Activated CD4-positive, alpha-beta T cell treated with anti-CD3 and anti-CD28 coated beads for 36 hours (primary cell): ENCODE data around the gene PGGHG. TPM values are rescaled to one million over a fixed set of nuclear protein-coding genes. Genes with fewer than 3 reads are reported as not detected.
"Not testable (repeated sequence)": the region's sequence is repeated elsewhere in the genome, so short reads cannot be mapped to it uniquely, and the experiment has no call there.

ENCODE experiments used
- ATAC-seq: fragments of 200-7000 bp; cut with Tn5 transposase; one replicate; pipeline ENCODE4 v1.10.0; 2021; ENCODE audit warnings: mild to moderate bottlenecking, moderate library complexity
- CTCF ChIA-PET: fragments of 350-600 bp; sonication (Branson Sonifier 250); formaldehyde crosslinking; loops from one replicate; lab custom pipeline; 2021; ENCODE audit warnings: antibody characterized with exemption; lab: Charles Lee
- POLR2A ChIA-PET: fragments of 350-600 bp; sonication (Branson Sonifier 250); formaldehyde crosslinking; loops from one replicate; lab custom pipeline; 2021; ENCODE audit warnings: antibody characterized with exemption, inconsistent platforms; lab: Charles Lee
- DNase-seq: peaks from one replicate; pipeline ENCODE4 v3.0.0-alpha.2; 2020
- H3K27ac Mint-ChIP-seq: one replicate; pipeline ENCODE4 v1.8.0; 2021; ENCODE audit warnings: mixed read lengths
- H3K27me3 Mint-ChIP-seq: one replicate; pipeline ENCODE4 v1.8.0; 2021; ENCODE audit warnings: mixed read lengths
- H3K36me3 Mint-ChIP-seq: one replicate; pipeline ENCODE4 v1.8.0; 2021; ENCODE audit warnings: low read depth, mixed read lengths
- H3K4me1 Mint-ChIP-seq: one replicate; pipeline ENCODE4 v1.8.0; 2021; ENCODE audit warnings: mixed read lengths
- H3K4me3 Mint-ChIP-seq: one replicate; pipeline ENCODE4 v1.8.0; 2021; ENCODE audit warnings: mild to moderate bottlenecking, moderate library complexity, mixed read lengths
- H3K9me3 Mint-ChIP-seq: one replicate; pipeline ENCODE4 v1.8.0; 2021; ENCODE audit warnings: low read depth, mixed read lengths
- intact Hi-C, 2 experiments: fragments of 100-400 bp; cut with DNase I in 1 of 2; cut with micrococcal nuclease in 1 of 2; formaldehyde crosslinking; loops; one replicate each; pipeline versions ENCODE4 v1.14.2 to v1.15.1; 2022 to 2024; cut with DNase I, micrococcal nuclease
- total RNA-seq, 2 experiments: library from RNA; stranded (reverse); gene quantifications; one replicate each; pipeline ENCODE4 v1.2.3, GENCODE V29; 2021

PGGHG gene
- total RNA-seq, 2 experiments from 2014 or later: 73.4 to 82.3 TPM

GRCh38 chr11:325796-326591 is 37.1 kb downstream of the PGGHG start:
- ChIA-PET POLR2A (no interaction called here), CTCF (interaction anchor here (1.2 to 2.4 kb wide), 3 partner anchors 9 to 14 kb away, joined by 3 to 7 read pairs (median 3); no protein-coding TSS in a partner anchor)
- no peak for ATAC-seq
- DNase-seq: no peak
- peak overlapping the region; percentile 36 for H3K4me3 Mint-ChIP-seq
- peak overlapping the region; percentile 93 for H3K27ac Mint-ChIP-seq
- no peaks in the 10 kb centered on the region for H3K9me3 Mint-ChIP-seq
- no peaks in the 10 kb centered on the region for H3K27me3 Mint-ChIP-seq
- intact Hi-C loops: loop anchor here in 1 of 2 experiments (2.0 kb wide), 1 partner anchor 13 kb away; no protein-coding TSS in a partner anchor
- no peaks in the 10 kb centered on the region for H3K36me3 Mint-ChIP-seq
- H3K4me1 Mint-ChIP-seq: peaks cover 57% of the 10 kb centered on the region

DNA sequence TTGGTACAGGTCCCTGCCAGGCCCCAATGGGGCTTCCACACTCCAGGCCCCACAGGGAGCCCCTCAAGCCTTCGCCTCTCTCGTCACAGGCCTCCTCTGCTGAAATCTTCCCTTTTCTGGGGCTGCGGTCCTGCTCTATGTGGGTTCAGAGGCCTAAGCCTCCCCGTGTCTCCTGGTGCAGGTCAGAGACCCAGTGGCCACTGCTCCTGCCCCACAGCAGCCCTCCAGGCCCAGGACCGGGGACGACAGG is 37.6 kb downstream of the PGGHG start:
- POLR2A ChIA-PET: no interaction called here
- Mint-ChIP-seq H3K27me3 (no peaks in the 10 kb centered on the region), H3K9me3 (no peaks in the 10 kb centered on the region), H3K4me1 (peaks cover 62% of the 10 kb centered on the region), H3K36me3 (no peaks in the 10 kb centered on the region), H3K27ac (peak overlapping the region; percentile 93), H3K4me3 (peak overlapping the region; percentile 36)
- CTCF ChIA-PET: interaction anchor here (1.2 to 2.4 kb wide), 3 partner anchors 9 to 14 kb away, joined by 3 to 7 read pairs (median 3); no protein-coding TSS in a partner anchor
- ATAC-seq (no peak), DNase-seq (no peak)
- intact Hi-C loops: loop anchor here in 1 of 2 experiments (2.0 kb wide), 1 partner anchor 14 kb away; no protein-coding TSS in a partner anchor

GRCh38 chr11:326842-327580 is 38.1 kb downstream of the PGGHG start:
- ATAC-seq: peak; percentile 59
- Mint-ChIP-seq H3K4me3 (peak overlapping the region; percentile 36), H3K27me3 (no peaks in the 10 kb centered on the region), H3K36me3 (no peaks in the 10 kb centered on the region), H3K4me1 (peaks cover 66% of the 10 kb centered on the region), H3K9me3 (no peaks in the 10 kb centered on the region), H3K27ac (peak overlapping the region; percentile 93)
- CTCF ChIA-PET: interaction anchor here (0.6 to 2.4 kb wide), 7 partner anchors 10 to 120 kb away, joined by 3 to 7 read pairs (median 3); partner anchors contain the start of genes BET1L and RIC8A
- intact Hi-C loops: loop anchor here in 1 of 2 experiments (2.0 kb wide), 1 partner anchor 14 kb away; no protein-coding TSS in a partner anchor
- POLR2A ChIA-PET: interaction anchor here (1.0 kb wide), 1 partner anchor 9 kb away, joined by 3 read pairs; no protein-coding TSS in a partner anchor
- peak; percentile 86 for DNase-seq

GRCh38 chr11:327581-327923 is 38.6 kb downstream of the PGGHG start:
- Mint-ChIP-seq H3K36me3 (no peaks in the 10 kb centered on the region), H3K4me3 (peak overlapping the region; percentile 36), H3K9me3 (no peaks in the 10 kb centered on the region), H3K4me1 (peaks cover 68% of the 10 kb centered on the region), H3K27ac (peak overlapping the region; percentile 93), H3K27me3 (no peaks in the 10 kb centered on the region)
- ChIA-PET POLR2A (interaction anchor here (1.0 kb wide), 1 partner anchor 10 kb away, joined by 3 read pairs; no protein-coding TSS in a partner anchor), CTCF (interaction anchor here (1.0 to 2.4 kb wide), 6 partner anchors 10 to 77 kb away, joined by 3 to 7 read pairs (median 3); no protein-coding TSS in a partner anchor)
- no peak for ATAC-seq
- no peak for DNase-seq
- intact Hi-C loops: loop anchor here in 1 of 2 experiments (2.0 kb wide), 1 partner anchor 15 kb away; no protein-coding TSS in a partner anchor

DNA sequence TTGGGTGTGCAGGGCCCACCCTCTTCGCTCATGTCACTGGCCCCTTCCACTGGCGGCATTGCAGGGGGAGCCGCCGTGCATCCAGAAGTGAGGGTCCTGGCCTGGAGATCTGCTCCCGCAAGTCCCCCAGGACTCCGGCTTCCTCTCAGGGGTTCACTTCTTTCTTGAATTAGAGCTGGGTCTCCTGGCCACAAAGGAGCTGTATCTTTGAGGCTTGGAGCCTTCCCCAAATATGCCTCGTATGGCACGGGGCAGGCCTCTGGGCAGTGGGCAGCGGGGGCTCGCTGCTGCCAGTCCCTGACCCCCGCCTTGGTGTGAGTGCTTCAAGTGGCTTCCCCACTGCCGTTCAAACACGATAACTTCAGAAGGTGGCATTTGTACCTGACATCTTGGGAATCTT is 39.1 kb downstream of the PGGHG start:
- peak overlapping the region; percentile 42 for H3K27ac Mint-ChIP-seq
- intact Hi-C loops: no loop called here
- ATAC-seq: no peak
- no peaks in the 10 kb centered on the region for H3K27me3 Mint-ChIP-seq
- ChIA-PET CTCF (interaction anchor here (0.6 to 2.4 kb wide), 4 partner anchors 11 to 191 kb away, joined by 3 to 7 read pairs (median 3); no protein-coding TSS in a partner anchor), POLR2A (no interaction called here)
- no peaks in the 10 kb centered on the region for H3K9me3 Mint-ChIP-seq
- no peaks in the 10 kb centered on the region for H3K36me3 Mint-ChIP-seq
- no peak for DNase-seq
- H3K4me3 Mint-ChIP-seq: no peak overlapping the region
- peaks cover 72% of the 10 kb centered on the region for H3K4me1 Mint-ChIP-seq

GRCh38 chr11:328516-329100 is 39.7 kb downstream of the PGGHG start:
- H3K9me3 Mint-ChIP-seq, DNase-seq, H3K36me3 Mint-ChIP-seq, ATAC-seq, intact Hi-C loops, H3K27me3 Mint-ChIP-seq: not testable (repeated sequence)
- H3K27ac Mint-ChIP-seq: peak overlapping the region; percentile 82
- peaks cover 72% of the 10 kb centered on the region for H3K4me1 Mint-ChIP-seq
- peak overlapping the region; percentile 58 for H3K4me3 Mint-ChIP-seq
- CTCF ChIA-PET: interaction anchor here (0.6 to 2.4 kb wide), 8 partner anchors 9 to 190 kb away, joined by 3 to 10 read pairs (median 3); no protein-coding TSS in a partner anchor
- POLR2A ChIA-PET: interaction anchor here (0.5 to 1.0 kb wide), 2 partner anchors 11 to 27 kb away, joined by 3 read pairs; no protein-coding TSS in a partner anchor

GRCh38 chr11:329886-330253 is 40.9 kb downstream of the PGGHG start:
- Mint-ChIP-seq H3K27ac (peak overlapping the region; percentile 82), H3K4me1 (peaks cover 62% of the 10 kb centered on the region), H3K4me3 (peak overlapping the region; percentile 58), H3K36me3 (no peaks in the 10 kb centered on the region), H3K9me3 (no peaks in the 10 kb centered on the region), H3K27me3 (no peaks in the 10 kb centered on the region)
- CTCF ChIA-PET: interaction anchor here (0.6 to 1.9 kb wide), 8 partner anchors 10 to 95 kb away, joined by 3 to 10 read pairs (median 4); no protein-coding TSS in a partner anchor
- intact Hi-C loops: no loop called here
- POLR2A ChIA-PET: interaction anchor here (0.8 to 1.2 kb wide), 4 partner anchors 10 to 74 kb away, joined by 3 read pairs; no protein-coding TSS in a partner anchor
- ATAC-seq: no peak
- DNase-seq: no peak

GRCh38 chr11:330307-330693 is 41.4 kb downstream of the PGGHG start:
- peaks cover 60% of the 10 kb centered on the region for H3K4me1 Mint-ChIP-seq
- no peak for DNase-seq
- no peak overlapping the region for H3K27ac Mint-ChIP-seq
- intact Hi-C loops: no loop called here
- ChIA-PET CTCF (interaction anchor here (0.7 to 1.9 kb wide), 6 partner anchors 9 to 95 kb away, joined by 4 to 10 read pairs (median 4); no protein-coding TSS in a partner anchor), POLR2A (interaction anchor here (0.8 to 1.2 kb wide), 4 partner anchors 10 to 73 kb away, joined by 3 read pairs; no protein-coding TSS in a partner anchor)
- H3K4me3 Mint-ChIP-seq: peak overlapping the region; percentile 58
- no peak for ATAC-seq
- H3K36me3 Mint-ChIP-seq: no peaks in the 10 kb centered on the region
- no peaks in the 10 kb centered on the region for H3K27me3 Mint-ChIP-seq
- no peaks in the 10 kb centered on the region for H3K9me3 Mint-ChIP-seq

DNA sequence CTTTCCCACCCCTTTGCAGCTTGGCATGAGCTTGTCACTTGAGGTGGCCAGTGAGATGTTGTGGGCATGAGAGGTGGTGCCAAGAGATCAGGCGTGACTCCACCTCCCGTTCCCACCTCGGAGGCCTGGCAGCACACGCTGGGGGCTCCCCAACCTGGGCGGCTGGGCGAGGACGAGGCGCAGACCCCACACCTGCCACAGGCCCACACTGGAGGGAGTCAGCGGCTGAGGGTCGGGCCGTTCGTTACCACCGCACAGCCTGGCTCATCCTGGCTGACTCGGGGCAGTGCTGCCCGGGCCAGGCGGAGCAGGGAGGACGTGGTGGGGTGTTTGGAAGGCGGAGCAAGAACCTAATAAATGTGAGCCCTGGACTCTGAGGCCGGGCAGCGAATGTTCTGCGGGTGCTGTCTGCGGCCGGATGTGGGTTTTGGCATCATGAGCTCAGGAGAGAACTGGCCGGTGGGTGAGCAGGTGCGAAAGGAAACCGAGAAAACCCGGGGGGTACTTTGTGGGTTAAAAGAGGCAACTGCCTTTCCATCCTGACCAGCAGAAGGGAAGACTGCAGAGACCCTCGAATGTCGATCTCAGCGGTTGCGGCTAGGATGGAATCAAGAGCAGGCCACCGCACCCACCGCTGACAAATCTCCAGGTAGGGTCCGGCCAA is 41.9 kb downstream of the PGGHG start:
- H3K9me3 Mint-ChIP-seq: no peaks in the 10 kb centered on the region
- intact Hi-C loops: no loop called here
- ATAC-seq: no peak
- peak overlapping the region; percentile 33 for H3K27ac Mint-ChIP-seq
- peak; percentile 56 for DNase-seq
- CTCF ChIA-PET: interaction anchor here (0.7 to 1.9 kb wide), 4 partner anchors 9 to 96 kb away, joined by 4 to 10 read pairs (median 5); no protein-coding TSS in a partner anchor
- peak overlapping the region; percentile 58 for H3K4me3 Mint-ChIP-seq
- H3K36me3 Mint-ChIP-seq: no peaks in the 10 kb centered on the region
- no peaks in the 10 kb centered on the region for H3K27me3 Mint-ChIP-seq
- POLR2A ChIA-PET: interaction anchor here (0.8 to 1.0 kb wide), 2 partner anchors 25 to 73 kb away, joined by 3 read pairs; no protein-coding TSS in a partner anchor
- H3K4me1 Mint-ChIP-seq: peaks cover 62% of the 10 kb centered on the region

DNA sequence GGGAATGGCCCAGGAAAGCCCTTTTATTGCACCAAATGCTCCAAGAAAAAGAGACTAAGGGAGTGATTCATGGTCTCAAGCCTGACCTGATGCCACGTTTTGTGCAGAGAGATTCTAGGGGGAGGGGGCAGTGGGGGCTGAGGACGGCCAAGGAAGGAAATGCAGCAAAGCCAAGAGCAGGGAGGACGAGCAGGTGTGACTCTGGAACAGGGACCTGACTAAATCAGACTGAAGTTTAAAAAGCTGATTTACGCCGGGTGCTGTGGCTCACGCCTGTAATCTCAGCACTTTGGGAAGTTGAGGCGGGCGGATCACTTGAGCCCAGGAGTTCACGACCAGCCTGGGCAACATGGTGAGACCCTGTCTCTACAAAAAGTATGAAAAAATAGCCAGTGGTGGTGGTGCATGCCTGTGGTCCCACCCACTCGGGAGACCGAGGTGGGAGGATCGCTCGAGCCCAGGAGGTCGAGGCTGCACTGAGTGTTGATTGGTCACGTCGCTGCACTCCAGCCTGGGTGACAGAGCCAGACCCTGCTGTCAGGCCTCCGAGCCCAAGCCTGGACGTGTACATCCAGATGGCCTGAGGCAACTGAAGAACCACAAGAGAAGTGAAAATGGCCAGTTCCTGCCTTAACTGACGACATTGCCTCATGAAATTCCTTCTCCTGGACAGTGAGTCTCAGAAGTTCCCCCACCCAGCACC is 42.6 kb downstream of the PGGHG start:
- H3K36me3 Mint-ChIP-seq: no peaks in the 10 kb centered on the region
- ChIA-PET CTCF (no interaction called here), POLR2A (interaction anchor here (1.0 kb wide), 1 partner anchor 24 kb away, joined by 3 read pairs; no protein-coding TSS in a partner anchor)
- no peaks in the 10 kb centered on the region for H3K27me3 Mint-ChIP-seq
- peaks cover 61% of the 10 kb centered on the region for H3K4me1 Mint-ChIP-seq
- peak overlapping the region; percentile 30 for H3K4me3 Mint-ChIP-seq
- DNase-seq (no peak), ATAC-seq (no peak)
- no peak overlapping the region for H3K27ac Mint-ChIP-seq
- intact Hi-C loops: no loop called here
- no peaks in the 10 kb centered on the region for H3K9me3 Mint-ChIP-seq
